MM.1S (cell line): ENCODE results near the gene F5.
"Not testable (repeated sequence)": the region's sequence is repeated elsewhere in the genome, so short reads cannot be mapped to it uniquely, and the experiment has no call there.

Experiments
- DNase-seq: peaks from one replicate; pipeline ENCODE4 v3.0.0-alpha.2; 2015
- H2AFZ ChIP-seq: fragments of 300-600 bp; sonication (generic); 2 replicates; pipeline ENCODE4 v1.6.0; 2016; ENCODE audit warnings: antibody characterized with exemption, low read length
- H3F3A ChIP-seq: fragments of 300-600 bp; sonication (generic); 2 replicates; pipeline ENCODE4 v1.6.1; 2016; ENCODE audit warnings: mild to moderate bottlenecking, antibody characterized with exemption, low read length, moderate library complexity, mixed read lengths; ENCODE audit not compliant: insufficient read depth
- H3K27ac ChIP-seq: fragments of 300-600 bp; sonication (generic); 2 replicates; pipeline ENCODE4 v1.5.1; 2016; ENCODE audit warnings: mild to moderate bottlenecking, low read length
- H3K27me3 ChIP-seq: fragments of 300-600 bp; sonication (generic); replicated peaks from 2 replicates; pipeline ENCODE4 v1.6.0; 2016; ENCODE audit warnings: low read length; ENCODE audit not compliant: insufficient read depth
- H3K36me3 ChIP-seq: fragments of 300-600 bp; sonication (generic); replicated peaks from 2 replicates; pipeline ENCODE4 v1.6.1; 2016; ENCODE audit warnings: mild to moderate bottlenecking, low read length, mixed read lengths; ENCODE audit not compliant: insufficient read depth
- H3K4me1 ChIP-seq: fragments of 300-600 bp; sonication (generic); 2 replicates; pipeline ENCODE4 v1.6.1; 2016; ENCODE audit warnings: low read length, mixed read lengths
- H3K4me2 ChIP-seq: fragments of 300-600 bp; sonication (generic); 2 replicates; pipeline ENCODE4 v1.6.0; 2016; ENCODE audit warnings: low read depth, low read length
- H3K4me3 ChIP-seq: fragments of 300-600 bp; sonication (generic); 2 replicates; pipeline ENCODE4 v1.5.1; 2016; ENCODE audit warnings: low read length, mixed read lengths
- H3K79me2 ChIP-seq: fragments of 300-600 bp; sonication (generic); 2 replicates; pipeline ENCODE4 v1.6.1; 2016; ENCODE audit warnings: mixed run types, low read length, mixed read lengths
- H3K9ac ChIP-seq: fragments of 300-600 bp; sonication (generic); 2 replicates; pipeline ENCODE4 v1.6.1; 2016; ENCODE audit warnings: low read length, mixed read lengths
- H3K9me2 ChIP-seq: fragments of 300-600 bp; sonication (generic); replicated peaks from 2 replicates; pipeline ENCODE4 v1.6.1; 2016; ENCODE audit warnings: mild to moderate bottlenecking, low read length, mixed read lengths; ENCODE audit not compliant: insufficient read depth
- H3K9me3 ChIP-seq: fragments of 300-600 bp; sonication (generic); replicated peaks from 2 replicates; pipeline ENCODE4 v1.6.1; 2016; ENCODE audit warnings: mild to moderate bottlenecking, low read length, mixed read lengths; ENCODE audit not compliant: insufficient read depth
- H4K20me1 ChIP-seq: fragments of 300-600 bp; sonication (generic); 2 replicates; pipeline ENCODE4 v1.6.1; 2016; ENCODE audit warnings: mild to moderate bottlenecking, low read length, moderate library complexity, mixed read lengths; ENCODE audit not compliant: insufficient read depth
- CTCF ChIP-seq: fragments of 300-600 bp; sonication (generic); IDR thresholded peaks from 2 replicates; pipeline ENCODE4 v1.5.1; 2016; ENCODE audit warnings: antibody characterized with exemption, low read length, mixed read lengths
- EZH2 ChIP-seq: fragments of 300-600 bp; sonication (generic); optimal IDR thresholded peaks from 2 replicates; pipeline ENCODE3; 2017; ENCODE audit warnings: low read depth, mild to moderate bottlenecking, antibody characterized with exemption, low read length, mixed read lengths
- EZH2phosphoT487 ChIP-seq: fragments of 300-600 bp; sonication (generic); IDR thresholded peaks from 2 replicates; pipeline ENCODE4 v1.6.1; 2018; ENCODE audit warnings: antibody characterized with exemption, low read length

F5 gene

GRCh38 chr1:169507413-169507812, 78.9 kb downstream of the F5 start:
- Histone ChIP-seq H3K4me2 (no peak overlapping the region), H3K79me2 (no peaks in the 10 kb centered on the region)

DNA sequence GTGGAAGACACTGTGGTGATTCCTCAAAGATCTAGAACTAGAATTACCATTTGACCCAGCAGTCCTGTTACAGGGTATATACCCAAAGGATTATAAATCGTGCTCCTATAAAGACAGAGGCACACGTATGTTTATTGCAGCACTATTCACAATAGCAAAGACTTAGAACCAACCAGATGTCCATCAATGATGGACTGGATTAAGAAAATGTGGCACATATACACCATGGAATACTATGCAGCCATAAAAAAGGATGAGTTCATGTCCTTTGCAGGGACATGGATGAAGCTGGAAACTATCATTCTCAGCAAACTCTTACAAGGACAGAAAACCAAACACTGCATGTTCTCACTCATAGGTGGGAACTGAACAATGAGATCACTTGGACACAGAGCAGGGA, 82.7 kb downstream of the F5 start:
- H3K9ac ChIP-seq, H3K4me2 ChIP-seq, H3K27ac ChIP-seq, H3K4me3 ChIP-seq, DNase-seq, H3K79me2 ChIP-seq, H4K20me1 ChIP-seq, H3K36me3 ChIP-seq, H3K9me2 ChIP-seq, H3K9me3 ChIP-seq, H3K4me1 ChIP-seq, H3K27me3 ChIP-seq, H3F3A ChIP-seq, H2AFZ ChIP-seq: not testable (repeated sequence)

More at GRCh38 chr1:169507413-169507812, 78.9 kb downstream of the F5 start:
- TF ChIP-seq EZH2phosphoT487 = no peak
- no peak for TF ChIP-seq EZH2
- no peak for TF ChIP-seq CTCF
- Histone ChIP-seq H3F3A (no peaks in the 10 kb centered on the region), H3K4me1 (no peaks in the 10 kb centered on the region), H3K36me3 (no peaks in the 10 kb centered on the region), H3K9me2 (no peaks in the 10 kb centered on the region), H3K27me3 (no peaks in the 10 kb centered on the region), H3K9ac (no peak overlapping the region), H3K4me3 (no peak overlapping the region), H3K27ac (no peak overlapping the region), H4K20me1 (no peaks in the 10 kb centered on the region), H3K9me3 (no peaks in the 10 kb centered on the region), H2AFZ (no peak overlapping the region)
- no peak for DNase-seq

- H3K27me3 ChIP-seq = no peaks in the 10 kb centered on the region
- H3K4me3 ChIP-seq = no peak overlapping the region
- no peaks in the 10 kb centered on the region for H3K79me2 ChIP-seq
- no peak overlapping the region for H2AFZ ChIP-seq
- H3K36me3 ChIP-seq = no peaks in the 10 kb centered on the region
- no peaks in the 10 kb centered on the region for H4K20me1 ChIP-seq
- no peaks in the 10 kb centered on the region for H3F3A ChIP-seq
- TF ChIP-seq EZH2 (no peak), EZH2phosphoT487 (no peak), CTCF (no peak)
- H3K4me1 ChIP-seq = no peaks in the 10 kb centered on the region
- H3K9me2 ChIP-seq = no peaks in the 10 kb centered on the region
- DNase-seq = no peak
- H3K9ac ChIP-seq = no peak overlapping the region
- no peak overlapping the region for H3K27ac ChIP-seq
- no peaks in the 10 kb centered on the region for H3K9me3 ChIP-seq
- H3K4me2 ChIP-seq = no peak overlapping the region
Measured at GRCh38 chr1:169499807-169500206, 86.5 kb downstream of the F5 start.

DNA sequence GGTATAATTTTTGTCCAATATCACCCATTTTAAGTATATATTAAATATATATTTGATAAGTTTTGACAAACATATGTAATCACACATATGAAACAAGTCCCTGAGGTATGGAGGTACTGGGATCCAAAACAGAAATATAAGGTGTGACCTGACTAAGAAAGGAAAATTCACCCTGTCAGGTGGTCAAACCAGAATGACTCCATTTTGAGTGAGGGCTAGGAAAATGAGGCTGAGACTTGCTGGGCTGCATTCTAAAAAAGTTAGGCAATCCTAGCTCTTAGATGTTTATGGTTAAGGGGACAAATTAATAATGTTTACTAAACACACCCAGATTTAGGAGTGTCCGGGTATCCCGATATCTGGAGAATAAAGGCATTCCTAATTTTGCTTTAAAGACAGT, 89.0 kb downstream of the F5 start:
- Histone ChIP-seq H3K27ac (no peak overlapping the region), H3K36me3 (no peaks in the 10 kb centered on the region), H3K9ac (no peak overlapping the region), H2AFZ (no peak overlapping the region), H4K20me1 (no peaks in the 10 kb centered on the region), H3K9me3 (no peaks in the 10 kb centered on the region), H3K27me3 (no peaks in the 10 kb centered on the region), H3F3A (no peaks in the 10 kb centered on the region), H3K79me2 (no peaks in the 10 kb centered on the region), H3K4me2 (no peak overlapping the region), H3K4me3 (no peak overlapping the region), H3K4me1 (no peaks in the 10 kb centered on the region), H3K9me2 (no peaks in the 10 kb centered on the region)
- no peak for TF ChIP-seq EZH2phosphoT487
- TF ChIP-seq CTCF = no peak
- TF ChIP-seq EZH2 = no peak
- DNase-seq = no peak
